SK-N-MC (cell line): ENCODE measurements around the gene PILRA.

Experiments
- EZH2 ChIP-seq: fragments of 200-600 bp; sonication (generic); IDR thresholded peaks from one replicate; pipeline ENCODE4 v1.6.1; 2017; ENCODE audit warnings: antibody characterized with exemption
- FOXP2 ChIP-seq: optimal IDR thresholded peaks from 2 replicates; pipeline ENCODE3; 2011; ENCODE audit warnings: mild to moderate bottlenecking, moderate library complexity; ENCODE audit not compliant: insufficient read depth; ENCODE audit errors: extremely low read length, control extremely low read depth
- POLR2AphosphoS5 ChIP-seq: IDR thresholded peaks from 2 replicates; pipeline ENCODE4 v1.6.1; 2012; ENCODE audit warnings: mild to moderate bottlenecking, low read depth, low read length, borderline replicate concordance

DNA sequence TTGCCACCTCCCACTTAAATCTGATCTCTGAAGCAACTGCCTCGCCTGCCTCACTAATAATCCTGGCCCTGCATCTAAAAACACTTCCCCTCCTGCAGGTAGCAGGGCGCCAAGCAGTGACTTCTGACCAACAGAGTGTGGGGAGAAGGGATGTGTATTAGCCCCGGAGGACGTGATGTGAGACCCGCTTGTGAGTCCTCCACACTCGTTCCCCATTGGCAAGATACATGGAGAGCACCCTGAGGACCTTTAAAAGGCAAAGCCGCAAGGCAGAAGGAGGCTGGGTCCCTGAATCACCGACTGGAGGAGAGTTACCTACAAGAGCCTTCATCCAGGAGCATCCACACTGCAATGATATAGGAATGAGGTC is 6.1 kb upstream of the PILRA start:
- TF ChIP-seq EZH2 (no peak), FOXP2 (no peak), POLR2AphosphoS5 (0 out of 2 replicates have a peak, but pooled peaks have one; percentile 19)
